RWPE2 (cell line): Measurements from ENCODE around the gene EIF3F.

Source experiments
- ATAC-seq: fragments of 200-7000 bp; cut with Tn5 transposase; 3 replicates; pipeline ENCODE4 v1.9.1; 2021; ENCODE audit warnings: low read depth
- DNase-seq: peaks from one replicate; pipeline ENCODE4 v3.0.0-alpha.2; 2020; ENCODE audit warnings: low spot score
- H3K27ac ChIP-seq: fragments of 450-650 bp; 2 replicates; pipeline ENCODE4 v1.5.1; 2017; ENCODE audit warnings: mild to moderate bottlenecking; ENCODE audit not compliant: poor library complexity, severe bottlenecking
- H3K27me3 ChIP-seq: fragments of 250-450 bp; sonication (Bioruptor Pico); 2 replicates; pipeline ENCODE4 v1.5.1; 2021; ENCODE audit warnings: mild to moderate bottlenecking, moderate library complexity; ENCODE audit not compliant: insufficient read depth, poor library complexity, severe bottlenecking
- H3K36me3 ChIP-seq: fragments of 250-450 bp; sonication (Bioruptor Pico); 2 replicates; pipeline ENCODE4 v1.5.1; 2020; ENCODE audit warnings: low read depth, mild to moderate bottlenecking, moderate library complexity
- H3K4me1 ChIP-seq: fragments of 250-450 bp; sonication (Bioruptor Pico); 2 replicates; pipeline ENCODE4 v1.5.1; 2021; ENCODE audit warnings: mild to moderate bottlenecking, moderate library complexity; ENCODE audit not compliant: insufficient read depth, poor library complexity, severe bottlenecking
- H3K4me3 ChIP-seq: fragments of 250-450 bp; sonication (Bioruptor Pico); 2 replicates; pipeline ENCODE4 v1.5.1; 2021; ENCODE audit warnings: mild to moderate bottlenecking, moderate library complexity; ENCODE audit not compliant: severe bottlenecking
- H3K9me3 ChIP-seq: fragments of 250-450 bp; sonication (Bioruptor Pico); 2 replicates; pipeline ENCODE4 v1.5.1; 2021; ENCODE audit warnings: mild to moderate bottlenecking, moderate library complexity; ENCODE audit not compliant: severe bottlenecking
- TF ChIP-seq, protein P1 (sequence below): fragments of 450-650 bp; IDR thresholded peaks from one replicate; pipeline ENCODE4 v1.5.1; 2017; ENCODE audit warnings: mild to moderate bottlenecking, moderate library complexity; ENCODE audit not compliant: poor library complexity, severe bottlenecking

Gene EIF3F

DNA sequence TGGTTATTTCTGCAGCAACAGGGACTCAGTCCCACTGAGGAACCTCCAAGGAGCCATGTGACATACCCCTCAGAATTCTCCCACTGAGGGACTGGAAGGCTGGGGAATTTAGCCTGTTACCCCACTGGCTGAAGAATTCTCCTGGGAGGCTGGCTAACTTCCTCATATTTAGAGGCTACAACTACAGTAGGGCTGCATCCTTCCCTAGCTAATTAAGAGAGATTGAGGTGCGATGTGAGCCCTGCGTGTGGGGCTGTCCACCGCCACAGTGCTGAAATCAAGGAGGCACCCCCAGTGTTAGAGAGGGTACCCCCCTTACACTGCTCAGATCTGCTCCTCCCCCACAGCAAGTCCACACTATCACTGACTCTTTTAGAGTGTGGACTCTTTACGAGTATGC lies 21.1 kb downstream of the EIF3F start:
- ATAC-seq, result no peak
- TF ChIP-seq, protein P1, sequence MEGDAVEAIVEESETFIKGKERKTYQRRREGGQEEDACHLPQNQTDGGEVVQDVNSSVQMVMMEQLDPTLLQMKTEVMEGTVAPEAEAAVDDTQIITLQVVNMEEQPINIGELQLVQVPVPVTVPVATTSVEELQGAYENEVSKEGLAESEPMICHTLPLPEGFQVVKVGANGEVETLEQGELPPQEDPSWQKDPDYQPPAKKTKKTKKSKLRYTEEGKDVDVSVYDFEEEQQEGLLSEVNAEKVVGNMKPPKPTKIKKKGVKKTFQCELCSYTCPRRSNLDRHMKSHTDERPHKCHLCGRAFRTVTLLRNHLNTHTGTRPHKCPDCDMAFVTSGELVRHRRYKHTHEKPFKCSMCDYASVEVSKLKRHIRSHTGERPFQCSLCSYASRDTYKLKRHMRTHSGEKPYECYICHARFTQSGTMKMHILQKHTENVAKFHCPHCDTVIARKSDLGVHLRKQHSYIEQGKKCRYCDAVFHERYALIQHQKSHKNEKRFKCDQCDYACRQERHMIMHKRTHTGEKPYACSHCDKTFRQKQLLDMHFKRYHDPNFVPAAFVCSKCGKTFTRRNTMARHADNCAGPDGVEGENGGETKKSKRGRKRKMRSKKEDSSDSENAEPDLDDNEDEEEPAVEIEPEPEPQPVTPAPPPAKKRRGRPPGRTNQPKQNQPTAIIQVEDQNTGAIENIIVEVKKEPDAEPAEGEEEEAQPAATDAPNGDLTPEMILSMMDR, result no peak

DNA sequence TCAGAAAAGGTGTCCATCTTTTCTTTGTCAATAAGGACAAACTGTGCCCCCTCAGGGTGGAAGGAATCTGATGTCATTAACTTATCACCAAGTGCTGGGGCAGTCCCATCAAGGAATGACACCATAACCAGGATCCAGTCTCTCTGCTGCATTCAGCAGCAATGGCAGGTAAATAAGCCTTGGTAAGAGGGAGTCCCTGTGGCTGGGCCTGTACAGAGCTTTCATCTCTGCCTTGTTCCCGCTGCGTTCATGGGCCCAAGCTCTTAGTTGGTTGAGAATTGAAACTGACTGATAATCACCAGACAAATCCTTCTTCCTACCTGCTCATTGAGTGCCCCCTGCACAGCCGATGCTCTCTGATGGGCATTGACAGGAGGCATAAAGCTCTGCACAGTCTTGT lies 22.7 kb downstream of the EIF3F start:
- Histone ChIP-seq H3K4me1 (no peaks in the 10 kb centered on the region), H3K27ac (no peak overlapping the region), H3K36me3 (no peaks in the 10 kb centered on the region), H3K27me3 (no peaks in the 10 kb centered on the region), H3K4me3 (no peak overlapping the region), H3K9me3 (no peaks in the 10 kb centered on the region)
- DNase-seq, result no peak
- no peak for ATAC-seq
- TF ChIP-seq, protein P1, result no peak

More for the DNA sequence above, 21.1 kb downstream of the EIF3F start:
- H3K27me3 ChIP-seq, result no peaks in the 10 kb centered on the region
- no peak for DNase-seq
- H3K4me1 ChIP-seq, result no peaks in the 10 kb centered on the region
- H3K9me3 ChIP-seq, result no peaks in the 10 kb centered on the region
- no peak overlapping the region for H3K27ac ChIP-seq
- H3K4me3 ChIP-seq, result no peak overlapping the region
- H3K36me3 ChIP-seq, result no peaks in the 10 kb centered on the region

DNA sequence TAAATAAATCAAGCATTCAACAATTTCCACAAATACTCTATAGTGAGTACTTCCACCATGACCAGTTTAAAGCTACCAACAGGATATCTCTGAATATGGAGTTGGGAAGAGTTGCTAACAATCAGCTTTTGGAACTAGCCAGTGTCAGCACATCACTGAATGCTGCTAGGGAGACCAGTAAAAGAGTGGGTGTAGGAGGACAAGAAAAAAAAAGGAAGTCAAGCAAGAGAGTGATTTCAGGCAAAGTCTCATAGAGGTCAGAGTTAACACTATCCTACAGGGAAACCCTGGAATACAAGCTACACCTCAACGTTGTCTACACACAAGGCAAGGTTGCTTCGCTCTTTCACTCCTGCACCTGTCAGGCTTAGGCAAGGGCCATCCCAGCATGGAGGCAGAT lies 24.2 kb downstream of the EIF3F start:
- no peaks in the 10 kb centered on the region for H3K36me3 ChIP-seq
- no peak overlapping the region for H3K4me3 ChIP-seq
- no peak overlapping the region for H3K27ac ChIP-seq
- DNase-seq (no peak), ATAC-seq (no peak)
- no peaks in the 10 kb centered on the region for H3K4me1 ChIP-seq
- TF ChIP-seq, protein P1, result no peak
- no peaks in the 10 kb centered on the region for H3K9me3 ChIP-seq
- no peaks in the 10 kb centered on the region for H3K27me3 ChIP-seq

DNA sequence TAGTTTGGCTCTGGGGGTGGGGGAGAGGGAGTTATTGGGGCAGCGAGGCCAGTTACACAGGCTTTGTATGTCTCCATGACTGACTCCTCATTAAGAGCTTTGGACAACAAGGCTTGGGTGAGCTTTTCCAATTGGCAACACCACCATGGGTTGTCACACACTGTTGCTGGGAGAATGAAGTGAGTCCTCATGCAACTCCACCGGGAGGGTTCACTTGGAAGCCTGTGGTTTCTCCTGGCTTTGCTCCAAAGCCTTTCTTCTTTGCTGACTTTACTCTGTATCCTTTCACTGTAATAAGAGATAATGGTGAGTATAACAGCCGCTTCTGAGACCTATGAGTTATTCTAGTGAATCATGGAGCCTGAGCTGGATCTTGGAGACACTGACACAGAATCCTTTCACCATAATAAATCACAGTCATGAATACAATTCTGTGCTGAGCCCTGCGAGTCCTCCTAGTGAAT lies 24.9 kb downstream of the EIF3F start:
- no peak overlapping the region for H3K4me3 ChIP-seq
- no peaks in the 10 kb centered on the region for H3K36me3 ChIP-seq
- DNase-seq (no peak), ATAC-seq (peak; percentile 74)
- H3K4me1 ChIP-seq, result no peaks in the 10 kb centered on the region
- TF ChIP-seq, protein P1, result no peak
- no peaks in the 10 kb centered on the region for H3K27me3 ChIP-seq
- H3K27ac ChIP-seq, result no peak overlapping the region
- no peaks in the 10 kb centered on the region for H3K9me3 ChIP-seq

DNA sequence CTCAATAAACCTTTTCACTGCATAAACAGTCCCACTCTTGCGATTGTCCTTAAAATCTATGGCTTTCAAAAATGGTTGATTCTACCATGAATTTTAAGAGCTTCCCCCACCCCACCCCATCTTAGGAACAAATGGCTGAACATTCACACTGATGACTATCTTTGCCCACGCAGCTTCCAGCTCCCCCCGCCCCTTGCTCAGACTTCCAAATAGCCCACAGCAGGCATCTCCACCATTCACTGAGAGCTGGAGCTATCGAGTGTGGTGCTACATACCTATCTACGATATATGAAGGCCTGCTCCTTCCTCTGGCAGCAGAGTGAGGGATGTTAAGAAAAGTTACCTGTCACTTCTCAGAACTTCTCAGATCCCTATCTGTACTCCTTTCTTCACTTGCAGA lies 26.7 kb downstream of the EIF3F start:
- no peak for ATAC-seq
- H3K27ac ChIP-seq, result no peak overlapping the region
- no peaks in the 10 kb centered on the region for H3K27me3 ChIP-seq
- TF ChIP-seq, protein P1, result no peak
- H3K9me3 ChIP-seq, result no peaks in the 10 kb centered on the region
- no peaks in the 10 kb centered on the region for H3K4me1 ChIP-seq
- no peak for DNase-seq
- H3K4me3 ChIP-seq, result no peak overlapping the region
- H3K36me3 ChIP-seq, result no peaks in the 10 kb centered on the region
